GM12878 (cell line): Measurements from ENCODE around the gene SMAD4. TPM values are rescaled to one million over a fixed set of nuclear protein-coding genes. Genes with fewer than 3 reads are reported as not detected.
A peak's percentile ranks its signal among the peaks of the same experiment; 100 is the strongest.

Experiments
- ATAC-seq: fragments of 200-7000 bp; cut with Tn5 transposase; 3 replicates; pipeline ENCODE4 v1.9.1; 2020; ENCODE audit warnings: mild to moderate bottlenecking, moderate library complexity
- BruUV-seq: library from RNA; stranded (reverse); fragments of 400-500 nt; replicated peaks from 2 replicates; lab custom pipeline; 2021; lab: Mats Ljungman, UMichigan
- CTCF ChIA-PET: fragments of 300-600 bp; sonication (Branson Sonifier 250); formaldehyde crosslinking; extraction: SDS; loops from one replicate; lab custom pipeline; 2021; ENCODE audit warnings: inconsistent platforms; lab: Yijun Ruan, JAX
- POLR2A ChIA-PET: fragments of 350-600 bp; formaldehyde crosslinking; extraction: SDS; loops from one replicate; lab custom pipeline; 2021; ENCODE audit warnings: inconsistent platforms; lab: Charles Lee
- RAD21 ChIA-PET: fragments of 300-600 bp; sonication (Branson Sonifier 250); formaldehyde crosslinking; loops from one replicate; lab custom pipeline; 2023; ENCODE audit warnings: antibody characterized with exemption; ENCODE audit not compliant: unreplicated experiment; lab: Charles Lee
- SMC1A ChIA-PET: fragments of 300-600 bp; sonication (Branson Sonifier 250); formaldehyde crosslinking; loops from one replicate; lab custom pipeline; 2023; ENCODE audit not compliant: unreplicated experiment, uncharacterized antibody; lab: Charles Lee
- DNase-seq: peaks from one replicate; pipeline ENCODE4 v3.0.0-alpha.2; 2011; ENCODE audit warnings: low read depth, low spot score
- FAIRE-seq: peaks from 3 replicates; lab custom pipeline; 2011; peaks lifted over from hg19 to GRCh38; lab: Jason Lieb, UNC
- H2AFZ ChIP-seq: 2 replicates; pipeline ENCODE4 v1.6.0; 2011; ENCODE audit warnings: low read depth, low read length, control low read depth; ENCODE audit not compliant: control insufficient read depth
- H3K27ac ChIP-seq: 2 replicates; pipeline ENCODE4 v1.5.1; 2011; ENCODE audit warnings: control low read depth; ENCODE audit not compliant: control insufficient read depth, insufficient read depth
- H3K27me3 ChIP-seq, 2 experiments: replicated peaks in 1 of 2; 2 replicates each; pipeline versions ENCODE4 v1.6.0 to v1.6.1; 2011; ENCODE audit warnings: low read length in 1 of 2; ENCODE audit not compliant: control insufficient read depth in 2 of 2, insufficient read depth in 2 of 2
- H3K36me3 ChIP-seq, 2 experiments: 2 replicates each; pipeline ENCODE4 v1.5.1; 2011; ENCODE audit warnings: low read length in 1 of 2; ENCODE audit not compliant: control insufficient read depth in 2 of 2, insufficient read depth in 2 of 2
- H3K4me1 ChIP-seq: 2 replicates; pipeline ENCODE4 v1.6.1; 2011; ENCODE audit warnings: mild to moderate bottlenecking, low read length, moderate library complexity, mixed read lengths; ENCODE audit not compliant: control insufficient read depth, insufficient read depth
- H3K4me2 ChIP-seq: 2 replicates; pipeline ENCODE4 v1.6.0; 2011; ENCODE audit warnings: control low read depth; ENCODE audit not compliant: control insufficient read depth, insufficient read depth
- H3K4me3 ChIP-seq: fragments of 200-600 bp; sonication (generic); 2 replicates; pipeline ENCODE4 v1.5.1; 2016
- H3K79me2 ChIP-seq: 2 replicates; pipeline ENCODE4 v1.6.0; 2011; ENCODE audit warnings: low read length; ENCODE audit not compliant: control insufficient read depth, insufficient read depth
- H3K9ac ChIP-seq: 2 replicates; pipeline ENCODE4 v1.8.0; 2011; ENCODE audit warnings: low read length, control low read depth, mixed read lengths; ENCODE audit not compliant: control insufficient read depth, insufficient read depth
- H3K9me3 ChIP-seq: replicated peaks from 3 replicates; pipeline ENCODE4 v1.5.1; 2011; ENCODE audit warnings: mild to moderate bottlenecking, low read length; ENCODE audit not compliant: control insufficient read depth, insufficient read depth
- H4K20me1 ChIP-seq: 2 replicates; pipeline ENCODE4 v1.6.0; 2011; ENCODE audit not compliant: control insufficient read depth, insufficient read depth
- ATF2 ChIP-seq: IDR thresholded peaks from 2 replicates; pipeline ENCODE4 v1.6.1; 2012; ENCODE audit warnings: low read length, inconsistent platforms
- ATF7 ChIP-seq: fragments of 450-650 bp; IDR thresholded peaks from 2 replicates; pipeline ENCODE4 v1.6.1; 2016; ENCODE audit warnings: low read depth, mild to moderate bottlenecking
- BHLHE40 ChIP-seq, 2 experiments: fragments of 450-650 bp in 1 of 2; IDR thresholded peaks; 2 replicates each; pipeline ENCODE4 v1.6.1; 2011 to 2017; ENCODE audit warnings: low read depth in 2 of 2, borderline replicate concordance in 1 of 2, improper control_type of control experiment in 1 of 2, low read length in 1 of 2, mild to moderate bottlenecking in 1 of 2
- EP300 ChIP-seq, 2 experiments: fragments of 150-350 bp in 1 of 2; IDR thresholded peaks; 2 replicates each; pipeline ENCODE4 v1.6.1; 2011 to 2012; ENCODE audit warnings: low read depth in 2 of 2, low read length in 2 of 2, borderline replicate concordance in 1 of 2, improper control_type of control experiment in 1 of 2, inconsistent platforms in 1 of 2; ENCODE audit not compliant: control insufficient read depth in 1 of 2
- FOXM1 ChIP-seq: IDR thresholded peaks from 2 replicates; pipeline ENCODE4 v1.6.1; 2012; ENCODE audit warnings: low read depth, mild to moderate bottlenecking, inconsistent platforms, low read length, moderate library complexity
- GATAD2B ChIP-seq: fragments of 450-650 bp; conservative IDR thresholded peaks from 2 replicates; pipeline ENCODE4 v1.6.1; 2017; ENCODE audit warnings: low read depth, mild to moderate bottlenecking, moderate library complexity
- IKZF1 ChIP-seq: fragments of 450-650 bp; conservative IDR thresholded peaks from 2 replicates; pipeline ENCODE4 v1.6.1; 2017; ENCODE audit warnings: antibody characterized with exemption, mild to moderate bottlenecking
- IKZF2 ChIP-seq, 2 experiments: fragments of 450-650 bp; IDR thresholded peaks; 2 replicates each; pipeline ENCODE4 v1.6.1; 2017; ENCODE audit warnings: mild to moderate bottlenecking in 2 of 2, moderate library complexity in 2 of 2
- LARP7 ChIP-seq: fragments of 450-650 bp; IDR thresholded peaks from 2 replicates; pipeline ENCODE4 v1.6.1; 2017; ENCODE audit warnings: mild to moderate bottlenecking
- MEF2A ChIP-seq: IDR thresholded peaks from 2 replicates; pipeline ENCODE4 v1.6.1; 2011; ENCODE audit warnings: low read depth, mild to moderate bottlenecking, low read length, moderate library complexity; ENCODE audit not compliant: insufficient read depth
- MEF2B ChIP-seq: fragments of 450-650 bp; IDR thresholded peaks from 2 replicates; pipeline ENCODE4 v1.6.1; 2018; ENCODE audit warnings: mild to moderate bottlenecking, moderate library complexity; ENCODE audit not compliant: partially characterized antibody, poor library complexity, severe bottlenecking
- NFXL1 ChIP-seq: fragments of 450-650 bp; IDR thresholded peaks from 2 replicates; pipeline ENCODE4 v1.6.1; 2017; ENCODE audit warnings: antibody characterized with exemption, mild to moderate bottlenecking, borderline replicate concordance
- PAX5 ChIP-seq: IDR thresholded peaks from 2 replicates; pipeline ENCODE4 v1.6.1; 2011; ENCODE audit warnings: low read depth, low read length, borderline replicate concordance
- PBX3 ChIP-seq: IDR thresholded peaks from 2 replicates; pipeline ENCODE4 v1.6.1; 2011; ENCODE audit warnings: mild to moderate bottlenecking, low read depth, low read length, moderate library complexity; ENCODE audit not compliant: insufficient replicate concordance
- RELB ChIP-seq: fragments of 450-650 bp; IDR thresholded peaks from 2 replicates; pipeline ENCODE4 v1.6.1; 2017; ENCODE audit warnings: low read depth, mild to moderate bottlenecking, moderate library complexity
- SMAD1 ChIP-seq: fragments of 450-650 bp; IDR thresholded peaks from 2 replicates; pipeline ENCODE4 v1.6.1; 2018; ENCODE audit warnings: mild to moderate bottlenecking, low read depth; ENCODE audit not compliant: partially characterized antibody
- SPI1 ChIP-seq: IDR thresholded peaks from 2 replicates; pipeline ENCODE4 v1.6.1; 2011; ENCODE audit warnings: low read depth, mild to moderate bottlenecking, low read length, moderate library complexity, borderline replicate concordance; ENCODE audit not compliant: insufficient read depth
- WGBS: methylation state at CpG from one replicate; pipeline ENCODE4 v1.1.6; 2016; ENCODE audit warnings: low lambda C conversion rate; ENCODE audit not compliant: insufficient replicate concordance, insufficient coverage; ENCODE audit errors: missing lambda C conversion rate; 5-methylcytosine and 5-hydroxymethylcytosine counted together
- in situ Hi-C: fragments of 300-500 bp; cut with MboI; formaldehyde crosslinking; loops from 9 replicates; pipeline ENCODE4 v1.14.3; 2018; ENCODE audit warnings: mixed read lengths
- intact Hi-C: fragments of 100-400 bp; cut with micrococcal nuclease; formaldehyde crosslinking; loops from one replicate; pipeline ENCODE4 v1.14.2; 2022; ENCODE audit not compliant: unreplicated experiment
- polyA plus RNA-seq, 11 experiments: library from polyadenylated mRNA; depleted of rRNA in 4 of 11; unstranded in 6 of 11; stranded (reverse) in 5 of 11; fragments of >200 nt; fragmentation: Nextera tagmentation in 4 of 11; fragmentation: Illumina TruSeq in 1 of 11; extraction: Ambion mirVana in 4 of 11; extraction: Trizol in 1 of 11; gene quantifications; 1 replicate in 1 of 11; 2 replicates in 10 of 11; pipeline versions ENCODE4 v1.2.1 to v1.2.3, GENCODE V29; 2011 to 2016; ENCODE audit warnings: inconsistent platforms in 2 of 11, missing spikeins in 2 of 11, low read depth in 1 of 11
- total RNA-seq, 4 experiments: library from RNA; depleted of rRNA in 3 of 4; stranded (reverse); fragments of >200 nt in 3 of 4; fragmentation: Illumina TruSeq in 1 of 4; extraction: Trizol in 1 of 4; gene quantifications; 2 replicates each; pipeline versions ENCODE4 v1.2.1 to v1.2.3, GENCODE V29; 2013 to 2021

SMAD4 gene
- total and polyA plus RNA-seq, 10 of the 15 experiments (the other 5 are each of a cell fraction or from before 2014, with no cell fraction given): 9.6 to 99.9 (median 37.5) TPM

- POLR2A ChIA-PET: interaction anchor here (0.6 to 1.8 kb wide), 3 partner anchors 10 to 100 kb away, joined by 3 to 5 read pairs (median 5); partner anchors contain the start of gene MEX3C
- RAD21 ChIA-PET: interaction anchor here (0.6 to 2.6 kb wide), 5 partner anchors 9 to 100 kb away, joined by 3 to 9 read pairs (median 4); partner anchors contain the start of gene MEX3C
- Histone ChIP-seq H3K27me3 (no peaks in the 10 kb centered on the region), H3K79me2 (no peaks in the 10 kb centered on the region), H2AFZ (no peak overlapping the region), H3K4me1 (peaks cover 7% of the 10 kb centered on the region), H3K36me3 (no peaks in the 10 kb centered on the region), H3K9me3 (no peaks in the 10 kb centered on the region), H4K20me1 (no peaks in the 10 kb centered on the region), H3K9ac (no peak overlapping the region; the same call in 1 of the 2 replicates), H3K27ac (peak overlapping the region; percentile 17), H3K4me3 (no peak overlapping the region), H3K4me2 (peak overlapping the region; percentile 31)
- in situ Hi-C loops: no loop called here
- intact Hi-C loops: no loop called here
- no peak for DNase-seq
- peak; percentile 85 for ATAC-seq
- SMC1A ChIA-PET: interaction anchor here (1.0 to 2.6 kb wide), 7 partner anchors 11 to 276 kb away, joined by 3 to 13 read pairs (median 5); no protein-coding TSS in a partner anchor
- BruUV-seq: no TSS peak
- CTCF ChIA-PET: interaction anchor here (0.9 to 2.7 kb wide), 6 partner anchors 10 to 206 kb away, joined by 3 to 13 read pairs (median 6); partner anchors contain the start of gene SMAD4
- 63% methylated on average over 6 of the region's 6 CpGs for WGBS
- FAIRE-seq: no peak
- TF ChIP-seq PAX5 (0 out of 2 replicates have a peak, but pooled peaks have one; percentile 20), GATAD2B (peak; percentile 35; the same call in 1 of the 2 replicates), BHLHE40 (IDR thresholded peaks at IDR 0.05; ENCODE audit: borderline replicate concordance in 1 of 2, low read depth in 2 of 2, low read length in 1 of 2) (peak; percentile 25 to 47; a peak in 2 of 4 replicates), RELB (peak; percentile 94), NFXL1 (no peak), SMAD1 (no peak), ATF7 (peak; percentile 58; the same call in 1 of the 2 replicates), IKZF2 (IDR thresholded peaks at IDR 0.05) (peak; percentile 74 to 83; a peak in 2 of 4 replicates), MEF2B (peak; percentile 91), ATF2 (peak; percentile 26), FOXM1 (peak; percentile 41; the same call in 1 of the 2 replicates), SPI1 (peak; percentile 20; the same call in 1 of the 2 replicates), MEF2A (peak; percentile 94), LARP7 (peak; percentile 27; the same call in 1 of the 2 replicates), EP300 (IDR thresholded peaks at IDR 0.05; ENCODE audit: borderline replicate concordance in 1 of 2, control insufficient read depth in 1 of 2, low read depth in 2 of 2, low read length in 2 of 2) (peak; percentile 44 to 51; a peak in 1 of 4 replicates), IKZF1 (peak; percentile 82), PBX3 (no peak)
These were observed 67.2 kb downstream of the SMAD4 start for GRCh38 chr18:51097021-51097822.
